ENCODE results near the gene LHX6.

GRCh38 chr9:122225312-122226141, 3.2 kb downstream of the LHX6 start:
- TF ChIP-seq CTCF (IDR thresholded peaks at IDR 0.05 in 2 of 3, conservative IDR thresholded peaks at IDR 0.05 in 1 of 3; ENCODE audit: borderline replicate concordance in 1 of 3, insufficient read depth in 1 of 3, low read depth in 2 of 3, low read length in 2 of 3): no peak
- TF ChIP-seq YY1 (IDR thresholded peaks at IDR 0.05; ENCODE audit: extremely low read depth, insufficient replicate concordance, low read depth, low read length): no peak
- no peak for TF ChIP-seq SIN3A (IDR thresholded peaks at IDR 0.05; ENCODE audit: low read depth)
- TF ChIP-seq MAX (IDR thresholded peaks at IDR 0.05): no peak
- TF ChIP-seq ELF1 (IDR thresholded peaks at IDR 0.05; ENCODE audit: borderline replicate concordance, low read depth): no peak
- no peak for TF ChIP-seq SP1 (IDR thresholded peaks at IDR 0.05; ENCODE audit: low read depth)
- TF ChIP-seq EZH2phosphoT487 (IDR thresholded peaks at IDR 0.05; ENCODE audit: borderline replicate concordance): no peak
- no peak for TF ChIP-seq POLR2A (IDR thresholded peaks at IDR 0.05; ENCODE audit: borderline replicate concordance, extremely low read depth, insufficient read depth, insufficient read length)
- TF ChIP-seq POLR2AphosphoS5 (IDR thresholded peaks at IDR 0.05; ENCODE audit: low read depth, low read length): no peak
- TF ChIP-seq ATF3 (IDR thresholded peaks at IDR 0.05): no peak
- no peak for TF ChIP-seq RAD21 (IDR thresholded peaks at IDR 0.05; ENCODE audit: low read depth)
- no peak for TF ChIP-seq CEBPB (IDR thresholded peaks at IDR 0.05; ENCODE audit: low read depth)
- no peak for TF ChIP-seq ZFX (IDR thresholded peaks at IDR 0.05)
